ENCODE measurements around the gene EEF1G.

The EEF1G gene

DNA sequence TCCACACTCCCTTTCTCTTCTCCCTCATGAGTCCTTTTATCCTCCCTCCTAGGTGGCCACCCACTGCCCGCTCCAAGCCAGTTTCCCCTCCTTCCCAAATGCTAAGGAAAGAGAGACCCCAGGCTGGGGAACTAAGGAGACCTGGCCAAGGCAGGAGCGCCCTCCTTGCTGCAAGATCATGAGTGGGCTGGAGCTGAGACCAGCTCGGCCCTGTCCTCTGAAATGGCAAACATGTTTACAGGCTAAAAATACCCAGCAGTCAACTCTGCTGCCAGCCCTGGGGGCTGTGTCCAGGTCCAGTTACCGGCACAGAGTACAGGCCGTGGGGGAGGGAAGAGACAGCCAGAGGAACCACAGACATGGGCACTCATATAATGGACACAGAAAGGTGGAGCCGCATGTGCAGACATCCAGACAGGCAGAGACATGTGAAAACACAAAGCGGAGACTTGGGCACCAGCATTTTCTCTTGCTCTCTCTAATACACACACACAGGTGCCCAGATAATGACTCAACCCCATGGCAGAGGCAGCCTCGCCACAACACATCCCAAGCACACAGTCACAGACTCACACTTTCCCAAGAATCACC lies 25.9 kb downstream of the EEF1G start:
- no peak for DNase-seq
- Histone ChIP-seq H3K27me3 (replicated peaks; ENCODE audit: control insufficient read depth, insufficient read depth, low read length, poor library complexity, severe bottlenecking) (no peaks in the 10 kb centered on the region), H3K9me3 (ENCODE audit: control insufficient read depth, low read length) (no peaks in the 10 kb centered on the region), H3K27ac (ENCODE audit: insufficient read depth, low read length, poor library complexity, severe bottlenecking) (peak overlapping the region; percentile 96), H3K4me3 (ENCODE audit: insufficient read depth, low read depth, low read length, poor library complexity, severe bottlenecking) (no peak overlapping the region), H3K4me1 (ENCODE audit: control insufficient read depth, insufficient read depth, low read length, poor library complexity, severe bottlenecking) (peaks cover 55% of the 10 kb centered on the region), H3K36me3 (ENCODE audit: control insufficient read depth, insufficient read depth, low read length) (no peaks in the 10 kb centered on the region)

GRCh38 chr11:62546929-62547625 lies 26.6 kb downstream of the EEF1G start:
- no peak for DNase-seq

GRCh38 chr11:62546244-62546928 lies 27.3 kb downstream of the EEF1G start, which contains the start of gene AHNAK:
Gene AHNAK (minus strand): TSS chr11:62546806. CDS start chr11:62536098, 10,708 bp downstream.
- no peaks in the 10 kb centered on the region for H3K27me3 ChIP-seq (replicated peaks; ENCODE audit: control insufficient read depth, insufficient read depth, low read length, poor library complexity, severe bottlenecking)

More at GRCh38 chr11:62546929-62547625, 26.6 kb downstream of the EEF1G start:
- Histone ChIP-seq H3K4me1 (ENCODE audit: control insufficient read depth, insufficient read depth, low read length, poor library complexity, severe bottlenecking) (peaks cover 55% of the 10 kb centered on the region), H3K27ac (ENCODE audit: insufficient read depth, low read length, poor library complexity, severe bottlenecking) (peak overlapping the region; percentile 96), H3K4me3 (ENCODE audit: insufficient read depth, low read depth, low read length, poor library complexity, severe bottlenecking) (peak overlapping the region; percentile 94), H3K27me3 (replicated peaks; ENCODE audit: control insufficient read depth, insufficient read depth, low read length, poor library complexity, severe bottlenecking) (no peaks in the 10 kb centered on the region), H3K9me3 (ENCODE audit: control insufficient read depth, low read length) (no peaks in the 10 kb centered on the region), H3K36me3 (ENCODE audit: control insufficient read depth, insufficient read depth, low read length) (no peaks in the 10 kb centered on the region)

DNA sequence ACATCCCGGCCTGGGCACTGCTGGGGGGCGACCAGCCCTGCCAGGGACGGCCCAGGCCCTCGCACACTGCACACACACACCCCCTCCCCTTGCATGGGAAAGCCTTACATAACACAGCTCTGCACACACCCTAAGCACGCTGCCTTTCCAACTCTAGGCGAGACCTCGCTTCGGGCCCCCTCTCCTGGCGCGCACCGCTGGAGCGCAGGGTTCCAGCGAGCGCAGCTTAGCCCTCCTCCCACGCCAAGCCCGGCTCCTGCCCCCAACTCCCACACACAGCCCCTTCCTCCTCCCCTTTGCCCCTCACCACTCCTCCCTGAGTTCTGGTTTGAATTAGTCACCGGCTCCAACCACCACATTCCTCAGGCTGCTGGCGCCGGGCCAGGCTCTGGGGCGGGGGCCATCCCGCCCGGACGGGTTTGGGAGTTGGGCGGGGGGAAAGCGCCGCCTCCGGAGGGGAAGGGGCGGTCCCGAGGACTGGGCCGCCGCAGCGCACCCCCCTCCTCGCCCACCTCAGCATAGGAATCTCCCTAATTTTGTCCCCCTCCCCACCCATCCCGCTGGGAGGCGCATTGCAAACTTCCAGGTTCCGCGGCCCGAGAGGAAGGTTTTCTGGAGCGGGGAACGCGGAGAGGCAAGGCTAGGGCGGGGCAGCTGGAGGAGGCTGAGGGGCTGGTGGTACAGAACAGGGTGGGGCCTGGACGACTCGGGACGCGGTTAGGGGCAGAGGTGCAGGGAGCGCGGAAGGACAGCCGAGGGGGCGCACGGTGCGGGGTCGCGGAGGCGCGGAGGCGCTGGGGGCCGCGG lies 28.1 kb downstream of the EEF1G start:
- peak overlapping the region; percentile 96 for H3K27ac ChIP-seq (ENCODE audit: insufficient read depth, low read length, poor library complexity, severe bottlenecking)
- no peaks in the 10 kb centered on the region for H3K9me3 ChIP-seq (ENCODE audit: control insufficient read depth, low read length)
- peaks cover 57% of the 10 kb centered on the region for H3K4me1 ChIP-seq (ENCODE audit: control insufficient read depth, insufficient read depth, low read length, poor library complexity, severe bottlenecking)
- peak; percentile 64 to 70 (median 66) for DNase-seq
- H3K36me3 ChIP-seq (ENCODE audit: control insufficient read depth, insufficient read depth, low read length): no peaks in the 10 kb centered on the region
- H3K27me3 ChIP-seq (replicated peaks; ENCODE audit: control insufficient read depth, insufficient read depth, low read length, poor library complexity, severe bottlenecking): no peaks in the 10 kb centered on the region
- H3K4me3 ChIP-seq (ENCODE audit: insufficient read depth, low read depth, low read length, poor library complexity, severe bottlenecking): peak overlapping the region; percentile 94

More at GRCh38 chr11:62546244-62546928, 27.3 kb downstream of the EEF1G start, which contains the start of gene AHNAK:
- no peaks in the 10 kb centered on the region for H3K36me3 ChIP-seq (ENCODE audit: control insufficient read depth, insufficient read depth, low read length)
- H3K9me3 ChIP-seq (ENCODE audit: control insufficient read depth, low read length): no peaks in the 10 kb centered on the region
- peak within 1 kb of the TSS; percentile 94 for H3K4me3 ChIP-seq (ENCODE audit: insufficient read depth, low read depth, low read length, poor library complexity, severe bottlenecking)
- DNase-seq: peak; percentile 55 to 65 (median 60)
- H3K4me1 ChIP-seq (ENCODE audit: control insufficient read depth, insufficient read depth, low read length, poor library complexity, severe bottlenecking): peaks cover 57% of the 10 kb centered on the region
- peak within 1 kb of the TSS; percentile 96 for H3K27ac ChIP-seq (ENCODE audit: insufficient read depth, low read length, poor library complexity, severe bottlenecking)

DNA sequence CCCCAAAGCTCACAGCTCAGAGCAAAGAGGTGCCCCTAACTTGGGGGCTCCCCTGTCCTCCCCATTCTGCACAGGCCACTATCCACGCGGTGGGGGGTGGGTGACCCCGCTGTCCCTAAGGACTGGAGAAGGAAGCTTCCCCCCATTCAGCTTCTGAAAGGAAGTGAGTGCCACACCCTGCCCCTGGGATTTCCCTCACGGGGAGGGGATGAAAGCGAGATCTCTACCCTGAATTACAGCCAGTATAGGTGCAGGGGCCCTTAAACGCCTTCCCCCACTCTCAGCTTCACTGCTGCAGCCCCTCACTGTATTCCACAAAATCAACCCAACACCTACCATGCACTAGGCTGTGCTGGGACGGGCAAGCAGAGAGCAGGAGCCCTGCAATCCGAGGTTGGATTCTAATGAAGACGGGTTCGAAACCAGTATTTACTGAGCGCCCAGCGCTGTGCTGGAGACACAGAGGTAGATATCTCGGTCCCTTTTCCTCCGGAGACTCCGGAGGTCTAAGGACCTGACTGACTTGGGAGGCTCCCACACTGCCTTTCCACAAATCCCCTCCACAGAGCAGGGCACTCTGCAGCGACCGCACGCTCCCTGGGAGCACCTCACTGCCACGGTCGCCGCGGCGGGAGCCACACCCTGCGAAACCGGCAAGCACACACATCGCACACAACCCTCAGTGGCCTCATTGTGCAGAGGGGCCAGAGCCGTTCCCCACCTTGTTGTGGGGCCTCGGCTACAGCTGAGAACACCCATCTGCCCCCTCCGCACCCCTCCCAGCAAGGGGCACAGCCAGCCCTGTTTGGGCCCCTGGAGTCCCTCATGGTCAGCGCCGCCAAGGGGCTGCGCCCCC lies 28.9 kb downstream of the EEF1G start:
- H3K4me1 ChIP-seq (ENCODE audit: control insufficient read depth, insufficient read depth, low read length, poor library complexity, severe bottlenecking): peaks cover 61% of the 10 kb centered on the region
- H3K36me3 ChIP-seq (ENCODE audit: control insufficient read depth, insufficient read depth, low read length): no peaks in the 10 kb centered on the region
- no peaks in the 10 kb centered on the region for H3K9me3 ChIP-seq (ENCODE audit: control insufficient read depth, low read length)
- no peak for DNase-seq
- peak overlapping the region; percentile 96 for H3K27ac ChIP-seq (ENCODE audit: insufficient read depth, low read length, poor library complexity, severe bottlenecking)
- peak overlapping the region; percentile 94 for H3K4me3 ChIP-seq (ENCODE audit: insufficient read depth, low read depth, low read length, poor library complexity, severe bottlenecking)
- H3K27me3 ChIP-seq (replicated peaks; ENCODE audit: control insufficient read depth, insufficient read depth, low read length, poor library complexity, severe bottlenecking): no peaks in the 10 kb centered on the region

DNA sequence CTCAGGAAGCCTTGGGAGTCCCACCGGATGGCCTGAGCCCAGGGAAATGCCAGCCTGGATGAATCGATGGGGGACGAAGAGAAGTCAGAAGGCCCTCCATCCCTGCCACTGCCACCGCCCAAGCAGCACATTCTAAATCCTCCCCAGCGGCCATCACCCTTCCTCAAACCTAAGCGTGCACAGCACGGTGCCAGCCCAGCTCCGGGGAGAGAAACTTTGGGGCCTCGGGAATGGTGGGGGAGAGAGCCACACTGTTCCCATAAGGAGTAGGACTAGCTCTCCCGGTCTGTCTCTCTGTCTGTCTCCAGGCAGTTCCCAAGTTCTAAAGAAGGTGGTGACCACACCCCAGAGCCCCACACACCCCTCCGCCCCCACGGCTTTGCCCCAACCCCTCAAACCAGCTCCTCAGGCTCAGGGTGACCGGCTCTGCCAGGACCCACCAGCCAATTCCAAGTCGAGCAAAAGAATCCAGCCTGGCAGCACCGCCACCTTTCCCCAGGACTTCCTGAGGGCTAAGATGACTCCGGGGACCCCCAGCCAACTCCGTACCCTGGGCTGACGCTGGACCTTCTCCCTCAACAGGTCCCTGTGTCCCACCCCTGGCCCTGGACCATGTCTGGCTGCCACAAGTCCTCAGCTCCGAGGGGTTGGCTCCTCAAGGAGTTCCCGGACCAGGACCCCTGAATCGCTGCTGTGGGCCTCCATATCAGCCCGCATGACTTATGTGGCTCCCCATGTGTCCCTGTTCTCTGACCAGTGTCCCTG lies 29.8 kb downstream of the EEF1G start:
- Histone ChIP-seq H3K9me3 (ENCODE audit: control insufficient read depth, low read length) (no peaks in the 10 kb centered on the region), H3K4me3 (ENCODE audit: insufficient read depth, low read depth, low read length, poor library complexity, severe bottlenecking) (peak overlapping the region; percentile 94)
- no peak for DNase-seq

GRCh38 chr11:62542750-62543567 lies 30.7 kb downstream of the EEF1G start:
- no peaks in the 10 kb centered on the region for H3K9me3 ChIP-seq (ENCODE audit: control insufficient read depth, low read length)
- H3K27ac ChIP-seq (ENCODE audit: insufficient read depth, low read length, poor library complexity, severe bottlenecking): peak overlapping the region; percentile 96
- H3K4me3 ChIP-seq (ENCODE audit: insufficient read depth, low read depth, low read length, poor library complexity, severe bottlenecking): peak overlapping the region; percentile 94
- peaks cover 77% of the 10 kb centered on the region for H3K4me1 ChIP-seq (ENCODE audit: control insufficient read depth, insufficient read depth, low read length, poor library complexity, severe bottlenecking)
- H3K27me3 ChIP-seq (replicated peaks; ENCODE audit: control insufficient read depth, insufficient read depth, low read length, poor library complexity, severe bottlenecking): no peaks in the 10 kb centered on the region
- peak; percentile 68 to 72 (median 70) for DNase-seq
- no peaks in the 10 kb centered on the region for H3K36me3 ChIP-seq (ENCODE audit: control insufficient read depth, insufficient read depth, low read length)

More for the DNA sequence above, 29.8 kb downstream of the EEF1G start:
- H3K36me3 ChIP-seq (ENCODE audit: control insufficient read depth, insufficient read depth, low read length): no peaks in the 10 kb centered on the region
- no peaks in the 10 kb centered on the region for H3K27me3 ChIP-seq (replicated peaks; ENCODE audit: control insufficient read depth, insufficient read depth, low read length, poor library complexity, severe bottlenecking)
- H3K4me1 ChIP-seq (ENCODE audit: control insufficient read depth, insufficient read depth, low read length, poor library complexity, severe bottlenecking): peaks cover 69% of the 10 kb centered on the region
- peak overlapping the region; percentile 96 for H3K27ac ChIP-seq (ENCODE audit: insufficient read depth, low read length, poor library complexity, severe bottlenecking)

DNA sequence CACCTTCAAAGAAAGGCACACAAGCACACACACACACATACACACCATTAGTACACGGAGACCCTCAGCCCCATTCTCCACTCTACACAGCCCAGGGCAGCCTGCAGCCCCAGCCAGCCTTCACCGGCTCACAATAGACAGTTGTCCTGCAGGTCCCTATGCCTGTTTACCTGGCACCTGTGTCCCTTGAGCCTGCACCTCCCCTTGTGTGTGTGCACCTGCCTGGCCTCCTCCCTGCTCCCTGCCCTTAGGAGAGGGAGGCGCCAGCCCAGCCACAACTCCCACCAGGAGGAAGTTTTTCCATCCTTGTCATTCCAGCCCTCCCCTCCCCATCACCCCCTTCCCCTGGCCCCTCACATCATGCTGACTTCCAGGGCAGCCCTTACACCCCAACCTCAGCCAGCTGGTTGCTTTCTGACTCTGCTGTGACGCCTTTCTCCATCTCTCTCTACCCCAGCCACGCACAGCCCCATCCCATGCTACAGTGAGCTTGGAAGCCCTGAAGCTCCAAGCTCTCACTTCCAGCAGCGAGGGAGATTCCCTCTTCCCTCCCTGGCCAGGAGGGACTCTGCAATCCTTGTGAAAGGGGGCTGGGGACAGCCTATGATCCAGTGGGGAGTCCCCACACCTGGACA lies 31.5 kb downstream of the EEF1G start:
- no peaks in the 10 kb centered on the region for H3K9me3 ChIP-seq (ENCODE audit: control insufficient read depth, low read length)
- DNase-seq: no peak
- H3K36me3 ChIP-seq (ENCODE audit: control insufficient read depth, insufficient read depth, low read length): no peaks in the 10 kb centered on the region
- peaks cover 71% of the 10 kb centered on the region for H3K4me1 ChIP-seq (ENCODE audit: control insufficient read depth, insufficient read depth, low read length, poor library complexity, severe bottlenecking)
- H3K27me3 ChIP-seq (replicated peaks; ENCODE audit: control insufficient read depth, insufficient read depth, low read length, poor library complexity, severe bottlenecking): no peaks in the 10 kb centered on the region
- H3K27ac ChIP-seq (ENCODE audit: insufficient read depth, low read length, poor library complexity, severe bottlenecking): peak overlapping the region; percentile 96
- H3K4me3 ChIP-seq (ENCODE audit: insufficient read depth, low read depth, low read length, poor library complexity, severe bottlenecking): peak overlapping the region; percentile 94

Data from effector memory CD4-positive, alpha-beta T cell (primary cell).